Measurements from ENCODE around the gene CYSTM1. TPM values are rescaled to one million over a fixed set of nuclear protein-coding genes. Genes with fewer than 3 reads are reported as not detected.
A peak's percentile ranks its signal among the peaks of the same experiment; 100 is the strongest.

The CYSTM1 gene
- total RNA-seq, 8 experiments from 2014 or later, result 18.8 to 102 (median 28.2) TPM

- no peak overlapping the region for H3K27ac ChIP-seq
- peak in 2 of 8 experiments; percentile 21 to 40 for ATAC-seq (replicated peaks in 6 of 8)
- in situ Hi-C loops (cut with MboI; ENCODE audit: low pct_unique_long_range_greater_than_20kb in 2 of 9, low sequenced_read_pairs in 9 of 9, unreplicated experiment in 9 of 9), result no loop called here
- no peak overlapping the region for H3K4me3 ChIP-seq
- H3K4me1 ChIP-seq (replicated peaks in 1 of 2), result peaks cover 0 to under 1% of the 10 kb centered on the region in 2 donors
Measured at GRCh38 chr5:140141241-140141640, 33.7 kb upstream of the CYSTM1 start.

GRCh38 chr5:140142246-140142645 is 32.7 kb upstream of the CYSTM1 start:
- Histone ChIP-seq H3K4me1 (replicated peaks in 1 of 2) (peaks cover 0 to 3% of the 10 kb centered on the region in 2 donors), H3K4me3 (no peak overlapping the region), H3K27ac (no peak overlapping the region)
- in situ Hi-C loops (cut with MboI; ENCODE audit: low pct_unique_long_range_greater_than_20kb in 2 of 9, low sequenced_read_pairs in 9 of 9, unreplicated experiment in 9 of 9), result no loop called here
- WGBS, 10 experiments, result 10 to 66% (median 37%) methylated on average over 1 to 3 of the region's 5 CpGs; no CpG with 5 or more reads in 4 of the 10 experiments
- no peak for ATAC-seq (replicated peaks in 6 of 8)

- Histone ChIP-seq H3K4me1 (replicated peaks in 1 of 2) (peaks cover 0 to 3% of the 10 kb centered on the region in 2 donors), H3K27ac (no peak overlapping the region), H3K4me3 (no peak overlapping the region)
- WGBS, 10 experiments, result 60 to 100% (median 80%) methylated on average over 1 to 7 of the region's 7 CpGs; no CpG with 5 or more reads in 2 of the 10 experiments
- in situ Hi-C loops (cut with MboI; ENCODE audit: low pct_unique_long_range_greater_than_20kb in 2 of 9, low sequenced_read_pairs in 9 of 9, unreplicated experiment in 9 of 9), result no loop called here
- ATAC-seq (replicated peaks in 6 of 8), result no peak
Measured at GRCh38 chr5:140142856-140143255, 32.1 kb upstream of the CYSTM1 start.

- in situ Hi-C loops (cut with MboI; ENCODE audit: low pct_unique_long_range_greater_than_20kb in 2 of 9, low sequenced_read_pairs in 9 of 9, unreplicated experiment in 9 of 9), result no loop called here
- 67% methylated on average over 1 to 3 of the region's 3 CpGs; no CpG with 5 or more reads in 8 of the 10 experiments for WGBS, 10 experiments
- ATAC-seq (replicated peaks in 6 of 8), result peak in 1 of 8 experiments; percentile 3
- H3K27ac ChIP-seq, result no peak overlapping the region
- H3K4me3 ChIP-seq, result no peak overlapping the region
- H3K4me1 ChIP-seq (replicated peaks in 1 of 2), result peaks cover 0 to 3% of the 10 kb centered on the region in 2 donors
Measured at GRCh38 chr5:140143521-140144258, 31.3 kb upstream of the CYSTM1 start.

DNA sequence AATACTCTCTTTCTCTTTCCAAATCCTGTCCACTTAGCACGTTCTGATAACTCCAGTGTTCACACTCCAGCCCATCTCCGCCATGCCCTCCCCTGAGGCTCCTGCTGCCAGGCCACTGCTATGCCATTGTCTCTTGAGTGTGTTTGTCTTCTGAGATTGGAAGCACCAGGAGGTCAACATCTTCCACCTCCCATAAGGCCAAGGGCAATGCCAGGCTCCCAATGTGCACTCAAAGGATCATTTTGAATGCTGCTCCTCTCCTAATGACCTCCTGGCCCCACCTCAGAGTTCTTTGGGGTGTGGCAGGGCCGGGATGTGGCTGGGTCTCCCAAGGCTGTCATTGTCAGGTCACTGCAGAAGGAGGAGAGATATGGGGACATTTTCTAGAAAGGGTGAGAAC is 29.7 kb upstream of the CYSTM1 start:
- ATAC-seq (replicated peaks in 6 of 8), result no peak
- Histone ChIP-seq H3K27ac (no peak overlapping the region), H3K4me3 (no peak overlapping the region), H3K4me1 (replicated peaks in 1 of 2) (peaks cover 0 to 3% of the 10 kb centered on the region in 2 donors)
- WGBS, 10 experiments, result 33 to 80% (median 67%) methylated on average over 1 to 2 of the region's 3 CpGs; no CpG with 5 or more reads in 6 of the 10 experiments
- in situ Hi-C loops (cut with MboI; ENCODE audit: low pct_unique_long_range_greater_than_20kb in 2 of 9, low sequenced_read_pairs in 9 of 9, unreplicated experiment in 9 of 9), result no loop called here

DNA sequence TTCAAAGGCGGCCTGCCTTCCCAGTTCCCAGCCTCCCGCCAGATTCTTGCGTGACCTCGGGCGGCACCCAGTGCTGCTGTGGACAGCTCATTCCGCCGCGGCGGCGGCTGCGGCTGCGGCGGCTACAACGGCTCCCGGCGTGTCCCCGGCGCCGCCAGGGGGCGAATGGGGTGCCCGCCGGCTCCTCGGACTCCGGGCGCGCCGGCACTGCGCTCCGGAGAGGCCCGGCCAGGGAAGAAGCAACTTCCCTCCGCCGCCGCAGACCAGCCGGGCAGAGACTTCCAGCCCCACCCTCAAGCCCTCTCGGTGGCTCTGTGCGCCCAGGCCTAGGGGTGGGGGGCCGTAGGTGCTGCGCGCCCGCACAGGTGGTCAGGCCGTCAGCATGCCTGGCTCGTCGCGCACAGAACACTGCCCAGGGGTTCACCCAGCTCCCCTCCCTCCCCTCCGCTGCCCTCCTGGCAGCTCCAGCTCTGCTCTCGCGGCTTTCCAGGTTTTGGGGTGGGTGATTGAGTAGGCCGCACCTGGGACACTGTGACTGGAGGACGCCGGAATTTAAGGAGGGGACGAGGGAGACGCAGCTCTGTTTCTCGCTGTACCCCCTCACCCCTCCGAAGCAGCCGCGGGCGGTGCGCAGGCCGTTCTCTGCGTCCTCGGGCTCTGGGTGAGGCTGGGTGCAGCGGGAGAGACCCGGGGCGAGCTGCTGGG is 29.0 kb upstream of the CYSTM1 start:
- peaks cover 0 to 3% of the 10 kb centered on the region in 2 donors for H3K4me1 ChIP-seq (replicated peaks in 1 of 2)
- peak overlapping the region; percentile 6 to 35 (median 25) for H3K4me3 ChIP-seq
- ATAC-seq (replicated peaks in 6 of 8), result peak; percentile 93 to 96 (median 94)
- in situ Hi-C loops (cut with MboI; ENCODE audit: low pct_unique_long_range_greater_than_20kb in 2 of 9, low sequenced_read_pairs in 9 of 9, unreplicated experiment in 9 of 9), result no loop called here
- no peak overlapping the region for H3K27ac ChIP-seq
- WGBS, 10 experiments, result 0 to 73% (median 0%) methylated on average over 1 to 10 of the region's 64 CpGs; no CpG with 5 or more reads in 5 of the 10 experiments

GRCh38 chr5:140146523-140146842 is 28.5 kb upstream of the CYSTM1 start:
- 63% methylated on average over 7 of the region's 14 CpGs; no CpG with 5 or more reads in 9 of the 10 experiments for WGBS, 10 experiments
- ATAC-seq (replicated peaks in 6 of 8), result no peak
- no peak overlapping the region for H3K27ac ChIP-seq
- in situ Hi-C loops (cut with MboI; ENCODE audit: low pct_unique_long_range_greater_than_20kb in 2 of 9, low sequenced_read_pairs in 9 of 9, unreplicated experiment in 9 of 9), result no loop called here
- peaks cover 0 to 3% of the 10 kb centered on the region in 2 donors for H3K4me1 ChIP-seq (replicated peaks in 1 of 2)
- H3K4me3 ChIP-seq, result peak overlapping the region in 3 of 5 donors; percentile 25 to 35 (median 29)

- no peak for ATAC-seq (replicated peaks in 6 of 8)
- no peak overlapping the region for H3K27ac ChIP-seq
- in situ Hi-C loops (cut with MboI; ENCODE audit: low pct_unique_long_range_greater_than_20kb in 2 of 9, low sequenced_read_pairs in 9 of 9, unreplicated experiment in 9 of 9), result no loop called here
- H3K4me3 ChIP-seq, result no peak overlapping the region
- WGBS, 10 experiments, result 29 to 100% methylated on average over 1 of the region's 1 CpG; no CpG with 5 or more reads in 8 of the 10 experiments
- H3K4me1 ChIP-seq (replicated peaks in 1 of 2), result peaks cover 0 to 3% of the 10 kb centered on the region in 2 donors
Measured at GRCh38 chr5:140147460-140147859, 27.5 kb upstream of the CYSTM1 start.

DNA sequence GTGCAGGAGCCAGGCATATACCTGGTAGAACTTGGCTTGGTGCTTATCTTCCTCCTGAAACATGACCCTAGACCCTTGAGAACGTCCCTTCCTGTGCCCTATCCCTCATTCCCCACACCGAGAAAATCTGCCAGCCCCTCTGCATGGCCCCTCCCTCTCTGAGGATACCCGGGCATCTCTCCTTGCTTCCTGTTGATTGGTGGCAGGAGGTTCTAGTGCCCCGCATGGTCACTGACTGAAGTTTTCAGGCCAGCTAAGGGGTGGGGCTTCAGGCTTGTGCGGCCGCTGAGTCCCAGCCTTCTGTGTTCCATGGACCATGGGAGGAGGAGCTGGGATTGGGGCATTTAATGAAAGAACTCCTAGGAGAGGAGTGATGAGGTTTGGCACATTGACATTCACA is 26.5 kb upstream of the CYSTM1 start:
- no peak overlapping the region for H3K4me3 ChIP-seq
- H3K27ac ChIP-seq, result no peak overlapping the region
- H3K4me1 ChIP-seq (replicated peaks in 1 of 2), result peaks cover 0 to 9% of the 10 kb centered on the region in 2 donors
- 0 to 60% (median 3%) methylated on average over 1 to 3 of the region's 6 CpGs; no CpG with 5 or more reads in 4 of the 10 experiments for WGBS, 10 experiments
- ATAC-seq (replicated peaks in 6 of 8), result peak in 3 of 8 experiments; percentile 6 to 61 (median 21)
- in situ Hi-C loops (cut with MboI; ENCODE audit: low pct_unique_long_range_greater_than_20kb in 2 of 9, low sequenced_read_pairs in 9 of 9, unreplicated experiment in 9 of 9), result no loop called here

DNA sequence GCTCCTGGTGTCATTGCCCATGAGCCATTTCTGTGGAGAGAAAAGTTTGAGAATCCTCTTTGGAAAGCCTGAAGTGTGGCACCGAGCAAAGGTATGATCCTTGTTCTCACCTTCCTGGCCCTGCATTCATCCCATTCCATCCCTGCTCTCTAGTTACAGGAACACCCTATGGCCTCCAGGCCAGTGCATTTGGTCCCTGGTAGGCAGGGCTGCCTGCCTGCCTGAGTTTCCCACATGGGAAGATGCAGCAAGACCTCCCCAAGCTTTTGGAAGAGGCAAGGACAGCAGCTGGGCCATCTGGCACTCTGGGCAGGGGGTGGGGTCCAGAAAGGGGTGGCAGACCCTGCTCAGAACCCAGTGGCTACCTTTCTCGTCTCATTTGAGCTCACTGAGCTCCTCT is 24.8 kb upstream of the CYSTM1 start:
- no peak for ATAC-seq (replicated peaks in 6 of 8)
- peaks cover 0 to 14% of the 10 kb centered on the region in 2 donors for H3K4me1 ChIP-seq (replicated peaks in 1 of 2)
- 0 to 83% (median 40%) methylated on average over 1 to 2 of the region's 2 CpGs; no CpG with 5 or more reads in 5 of the 10 experiments for WGBS, 10 experiments
- in situ Hi-C loops (cut with MboI; ENCODE audit: low pct_unique_long_range_greater_than_20kb in 2 of 9, low sequenced_read_pairs in 9 of 9, unreplicated experiment in 9 of 9), result loop anchor here in 6 of 9 experiments (10.0 to 25.0 kb wide), 3 partner anchors 75 to 363 kb away; partner anchors contain the start of gene PSD2 (in 3 of the 6)
- no peak overlapping the region for H3K27ac ChIP-seq
- H3K4me3 ChIP-seq, result no peak overlapping the region

DNA sequence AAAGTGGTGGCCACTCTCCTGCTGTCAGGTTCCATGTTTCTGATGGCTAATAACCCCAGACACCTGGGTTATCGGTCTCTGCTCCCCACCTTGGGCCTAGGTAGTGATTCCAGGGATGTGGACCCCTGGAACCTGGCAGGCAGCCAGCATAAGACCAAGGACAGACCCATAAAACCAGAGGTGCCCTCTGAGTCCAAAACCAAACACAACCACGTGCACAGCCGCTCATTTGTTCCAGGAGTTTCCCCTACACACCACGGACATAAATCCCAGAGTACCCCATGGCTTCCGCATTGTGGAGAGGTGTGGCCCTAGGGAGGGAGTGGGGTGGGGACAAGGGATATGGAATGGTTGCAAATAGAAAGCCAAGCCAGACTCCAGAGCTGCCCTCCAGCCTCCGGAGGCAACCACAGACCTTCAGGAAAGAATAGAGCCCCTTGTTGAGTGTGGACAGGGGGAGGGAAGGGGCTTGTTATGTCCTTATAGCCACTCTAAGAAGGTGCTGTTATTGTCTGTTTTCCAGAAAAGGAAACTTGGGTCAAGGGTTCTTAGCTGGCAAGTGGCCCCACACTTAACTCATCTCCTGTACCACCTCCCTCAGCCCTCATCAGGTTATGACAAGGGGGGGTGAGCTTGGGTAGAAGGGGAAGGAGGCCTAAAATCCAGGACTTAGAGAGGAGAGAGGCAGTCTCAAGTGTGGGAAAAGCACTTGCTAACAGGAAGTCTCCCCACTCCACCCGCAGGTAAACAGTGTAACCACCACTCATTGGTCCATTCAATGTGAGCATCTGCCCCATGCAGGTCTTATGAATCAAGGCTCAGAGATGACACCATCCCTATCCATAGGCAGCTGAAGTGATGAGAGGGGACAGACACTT is 23.6 kb upstream of the CYSTM1 start:
- WGBS, 10 experiments, result 0 to 82% (median 60%) methylated on average over 1 to 4 of the region's 7 CpGs; no CpG with 5 or more reads in 4 of the 10 experiments
- in situ Hi-C loops (cut with MboI; ENCODE audit: low pct_unique_long_range_greater_than_20kb in 2 of 9, low sequenced_read_pairs in 9 of 9, unreplicated experiment in 9 of 9), result loop anchor here in 6 of 9 experiments (10.0 to 25.0 kb wide), 3 partner anchors 77 to 364 kb away; partner anchors contain the start of gene PSD2 (in 3 of the 6)
- peak in 1 of 8 experiments; percentile 70 for ATAC-seq (replicated peaks in 6 of 8)

More for the DNA sequence above, 23.6 kb upstream of the CYSTM1 start:
- no peak overlapping the region for H3K4me3 ChIP-seq
- no peak overlapping the region for H3K27ac ChIP-seq
- H3K4me1 ChIP-seq (replicated peaks in 1 of 2), result peaks cover 0 to 11% of the 10 kb centered on the region in 2 donors
